Kidney (tissue), 14 donors: Measurements from ENCODE around the gene OTOP3. TPM values are rescaled to one million over a fixed set of nuclear protein-coding genes. Genes with fewer than 3 reads are reported as not detected.

ENCODE experiments used
- DNase-seq, 5 donors: peaks; one replicate each; pipeline ENCODE4 v3.0.0-alpha.2; 2013 to 2020
- FAIRE-seq: peaks from 2 replicates; lab custom pipeline; 2012; peaks lifted over from hg19 to GRCh38; lab: Jason Lieb, UNC
- H3K27ac ChIP-seq, 2 donors: one replicate each; pipeline ENCODE4 v1.7.0; 2013; ENCODE audit warnings: low read depth in 2 of 2, low read length in 2 of 2, inconsistent platforms in 1 of 2
- H3K27me3 ChIP-seq: one replicate; pipeline ENCODE4 v1.7.1; 2013; ENCODE audit warnings: low read length, inconsistent platforms; ENCODE audit not compliant: control insufficient read depth, insufficient read depth
- H3K36me3 ChIP-seq, 3 donors: one replicate each; pipeline versions ENCODE4 v1.7.0 to v1.7.1; 2013; ENCODE audit warnings: low read length in 3 of 3, control low read depth in 1 of 3, inconsistent platforms in 1 of 3; ENCODE audit not compliant: insufficient read depth in 3 of 3, control insufficient read depth in 2 of 3
- H3K4me1 ChIP-seq, 3 donors: one replicate each; pipeline versions ENCODE4 v1.7.0 to v1.7.1; 2013; ENCODE audit warnings: low read length in 3 of 3, inconsistent platforms in 1 of 3, low read depth in 1 of 3; ENCODE audit not compliant: control insufficient read depth in 2 of 3, insufficient read depth in 2 of 3
- H3K4me3 ChIP-seq, 3 donors: one replicate each; pipeline versions ENCODE4 v1.7.0 to v1.8.1; 2013; ENCODE audit warnings: low read length in 3 of 3, control low read depth in 1 of 3, inconsistent platforms in 1 of 3
- H3K9ac ChIP-seq, 3 donors: one replicate each; pipeline versions ENCODE4 v1.7.0 to v1.7.1; 2013; ENCODE audit warnings: low read length in 3 of 3, control low read depth in 1 of 3, inconsistent platforms in 1 of 3
- H3K9me3 ChIP-seq, 3 donors: one replicate each; pipeline versions ENCODE4 v1.7.0 to v1.7.1; 2013; ENCODE audit warnings: low read length in 3 of 3, control low read depth in 1 of 3, inconsistent platforms in 1 of 3; ENCODE audit not compliant: control insufficient read depth in 2 of 3, insufficient read depth in 1 of 3
- intact Hi-C: fragments of 100-400 bp; cut with DNase I; formaldehyde crosslinking; loops from one replicate; pipeline ENCODE4 v1.11.1; 2022
- polyA plus RNA-seq: library from polyadenylated mRNA; stranded (reverse); fragments of 350-450 nt; fragmentation: Illumina TruSeq; extraction: RNeasy Lipid Tissue Mini Kit (QIAGEN cat#74804); gene quantifications from one replicate; pipeline ENCODE4 v1.2.3, GENCODE V29; 2014; ENCODE audit warnings: low read depth, low replicate concordance; ENCODE audit not compliant: insufficient read depth
- total RNA-seq: library from RNA; stranded (reverse); fragmentation: NEBNext Ultra II Directional; extraction: Animal tissue kit (Norgen Biotek cat#: 25700); gene quantifications from one replicate; pipeline ENCODE4 v1.2.1, GENCODE V29; 2021
- TF ChIP-seq, protein P1 (sequence below): IDR thresholded peaks from 3 replicates; pipeline ENCODE4 v1.5.1; 2012; ENCODE audit warnings: mild to moderate bottlenecking, moderate library complexity, borderline replicate concordance; ENCODE audit not compliant: insufficient read depth; ENCODE audit errors: extremely low read depth
- donor health status: control.
- donor health status: control.
- donor health status: control.
- donor health status: control.
- donor health status: control.
- donor health status: DM: yes; HTN: yes; CAD: no.
- donor health status: Normal renal cell carcinoma (clear cell type).

The OTOP3 gene
- total and polyA plus RNA-seq, 2 donors from 2014 or later, result not detected

DNA sequence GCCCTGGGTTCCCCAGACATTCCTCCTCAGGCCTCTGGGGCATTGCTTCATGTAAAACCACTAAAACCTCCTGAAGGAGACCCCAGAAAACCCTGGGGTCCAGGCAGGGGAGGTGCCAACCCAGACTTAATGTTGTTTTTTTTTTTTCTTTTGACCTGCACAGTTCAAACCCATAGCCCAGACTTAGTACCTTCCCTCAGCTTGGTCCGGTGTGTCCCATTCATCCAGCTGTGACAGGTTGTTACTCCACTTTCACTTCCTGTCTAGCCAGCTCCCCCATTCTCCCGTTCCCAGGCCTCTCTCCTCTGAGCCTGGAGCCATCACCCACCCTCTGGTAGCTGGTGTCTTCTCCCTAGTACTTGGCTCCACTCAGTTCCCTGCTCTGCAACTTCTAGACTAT lies 56.5 kb downstream of the OTOP3 start:
- Histone ChIP-seq H3K36me3 (no peaks in the 10 kb centered on the region), H3K27me3 (no peaks in the 10 kb centered on the region), H3K4me1 (peaks cover 3 to 33% (median 17%) of the 10 kb centered on the region in 3 donors), H3K27ac (peak overlapping the region; percentile 90 to 91), H3K9me3 (no peaks in the 10 kb centered on the region), H3K9ac (peak overlapping the region in 1 of 3 donors; percentile 65), H3K4me3 (no peak overlapping the region)
- FAIRE-seq (no peak), DNase-seq (peak in 3 of 5 donors; percentile 58 to 79 (median 72))
- intact Hi-C loops, result no loop called here
- TF ChIP-seq, protein P1, sequence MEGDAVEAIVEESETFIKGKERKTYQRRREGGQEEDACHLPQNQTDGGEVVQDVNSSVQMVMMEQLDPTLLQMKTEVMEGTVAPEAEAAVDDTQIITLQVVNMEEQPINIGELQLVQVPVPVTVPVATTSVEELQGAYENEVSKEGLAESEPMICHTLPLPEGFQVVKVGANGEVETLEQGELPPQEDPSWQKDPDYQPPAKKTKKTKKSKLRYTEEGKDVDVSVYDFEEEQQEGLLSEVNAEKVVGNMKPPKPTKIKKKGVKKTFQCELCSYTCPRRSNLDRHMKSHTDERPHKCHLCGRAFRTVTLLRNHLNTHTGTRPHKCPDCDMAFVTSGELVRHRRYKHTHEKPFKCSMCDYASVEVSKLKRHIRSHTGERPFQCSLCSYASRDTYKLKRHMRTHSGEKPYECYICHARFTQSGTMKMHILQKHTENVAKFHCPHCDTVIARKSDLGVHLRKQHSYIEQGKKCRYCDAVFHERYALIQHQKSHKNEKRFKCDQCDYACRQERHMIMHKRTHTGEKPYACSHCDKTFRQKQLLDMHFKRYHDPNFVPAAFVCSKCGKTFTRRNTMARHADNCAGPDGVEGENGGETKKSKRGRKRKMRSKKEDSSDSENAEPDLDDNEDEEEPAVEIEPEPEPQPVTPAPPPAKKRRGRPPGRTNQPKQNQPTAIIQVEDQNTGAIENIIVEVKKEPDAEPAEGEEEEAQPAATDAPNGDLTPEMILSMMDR, result no peak

DNA sequence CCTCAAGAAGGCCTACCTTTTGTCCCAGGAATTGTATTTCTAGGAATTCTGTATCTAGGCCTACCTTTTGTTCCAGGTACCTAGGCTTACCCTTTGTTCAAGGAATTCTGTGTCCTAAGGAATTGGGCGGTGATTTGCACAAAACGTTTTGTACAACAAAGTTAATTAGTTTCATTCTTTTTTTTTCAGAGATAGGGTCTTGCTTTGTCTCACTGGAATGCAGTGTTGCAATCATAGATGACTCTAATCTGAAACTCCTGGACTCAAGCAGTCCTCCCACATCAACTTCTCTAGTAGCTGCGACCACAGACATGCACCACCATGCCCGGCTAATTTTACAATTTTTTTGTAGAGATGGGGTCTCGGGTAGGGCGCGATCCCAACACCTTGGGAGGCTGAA lies 58.7 kb downstream of the OTOP3 start:
- Histone ChIP-seq H3K4me1 (peaks cover 3 to 23% (median 13%) of the 10 kb centered on the region in 3 donors), H3K4me3 (no peak overlapping the region), H3K27me3 (no peaks in the 10 kb centered on the region), H3K9ac (no peak overlapping the region), H3K36me3 (no peaks in the 10 kb centered on the region), H3K27ac (no peak overlapping the region), H3K9me3 (no peaks in the 10 kb centered on the region)
- intact Hi-C loops, result no loop called here
- no peak for FAIRE-seq
- DNase-seq, result no peak
- TF ChIP-seq, protein P1, result no peak

DNA sequence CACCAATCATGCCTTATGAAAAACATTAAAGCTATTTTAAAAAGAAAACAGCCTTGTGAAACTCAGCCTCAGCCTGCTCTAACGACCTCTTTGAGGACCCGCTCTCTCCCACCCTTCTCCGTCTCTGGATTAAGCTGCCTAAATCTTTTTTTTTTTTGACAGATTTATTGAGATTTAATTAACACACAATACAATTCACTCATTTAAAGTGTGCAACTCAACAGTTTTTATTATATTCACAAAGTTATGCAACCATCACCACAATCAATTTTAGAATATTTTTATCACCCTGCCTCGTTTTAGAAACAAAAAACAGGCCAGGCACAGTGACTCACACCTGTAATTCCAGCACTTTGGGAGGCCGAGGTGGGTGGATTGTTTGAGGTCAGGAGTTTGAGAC lies 60.1 kb downstream of the OTOP3 start:
- Histone ChIP-seq H3K27me3 (no peaks in the 10 kb centered on the region), H3K4me1 (peaks cover 3 to 17% (median 13%) of the 10 kb centered on the region in 3 donors), H3K4me3 (no peak overlapping the region), H3K27ac (no peak overlapping the region), H3K9me3 (no peaks in the 10 kb centered on the region), H3K9ac (no peak overlapping the region), H3K36me3 (peaks cover 0 to 3% (median 0%) of the 10 kb centered on the region in 3 donors)
- intact Hi-C loops, result no loop called here
- FAIRE-seq, result no peak
- no peak for DNase-seq
- TF ChIP-seq, protein P1, result no peak

DNA sequence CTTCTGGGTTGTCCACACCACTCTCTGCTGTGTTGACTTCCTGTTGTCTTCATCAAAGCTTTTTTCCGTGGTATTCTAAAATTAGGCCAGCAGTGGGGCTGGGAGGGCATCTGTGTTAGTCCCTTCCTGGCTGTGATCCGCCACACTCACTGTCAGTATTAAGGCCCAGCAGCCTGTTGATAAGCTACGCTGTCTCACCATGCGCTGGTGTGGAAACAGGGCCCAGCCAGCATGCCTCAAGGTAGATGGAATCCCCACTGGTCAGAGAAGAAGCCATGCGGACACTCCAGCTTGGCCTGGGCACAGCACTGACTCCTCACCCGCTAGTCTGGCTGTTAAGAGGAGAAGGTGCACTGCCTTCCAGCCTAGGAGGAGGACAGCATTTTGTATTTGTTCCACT lies 63.1 kb downstream of the OTOP3 start:
- TF ChIP-seq, protein P1, result no peak
- intact Hi-C loops, result no loop called here
- peaks cover 0 to 7% (median 4%) of the 10 kb centered on the region in 3 donors for H3K36me3 ChIP-seq
- H3K27me3 ChIP-seq, result no peaks in the 10 kb centered on the region
- no peak overlapping the region for H3K4me3 ChIP-seq
- no peak overlapping the region for H3K9ac ChIP-seq
- no peak overlapping the region for H3K27ac ChIP-seq
- DNase-seq (no peak), FAIRE-seq (no peak)
- H3K4me1 ChIP-seq, result peaks cover 0 to 1% (median 0%) of the 10 kb centered on the region in 3 donors
- no peaks in the 10 kb centered on the region for H3K9me3 ChIP-seq
